A549 (cell line): ENCODE data around the gene ESPNL. TPM values are rescaled to one million over a fixed set of nuclear protein-coding genes. Genes with fewer than 3 reads are reported as not detected.

Experiments
- ATAC-seq, 2 experiments: fragments of 200-7000 bp in 1 of 2; fragments of >200 bp in 1 of 2; cut with Nextera tagmentation in 1 of 2; cut with Tn5 transposase in 1 of 2; 3 replicates each; pipeline versions ENCODE4 v1.8.0 to v1.9.1; 2018 to 2020; ENCODE audit warnings: mild to moderate bottlenecking in 1 of 2, moderate library complexity in 1 of 2
- CTCF ChIA-PET: fragments of 300-600 bp; sonication (Branson Sonifier 250); formaldehyde crosslinking; extraction: SDS; loops from one replicate; lab custom pipeline; 2021; ENCODE audit warnings: antibody characterized with exemption, inconsistent platforms; lab: Yijun Ruan, JAX
- POLR2A ChIA-PET: fragments of 350-600 bp; formaldehyde crosslinking; extraction: SDS; loops from one replicate; lab custom pipeline; 2021; ENCODE audit warnings: antibody characterized with exemption, inconsistent platforms; lab: Yijun Ruan, JAX
- DNase-seq, 2 experiments: peaks; one replicate each; pipeline versions ENCODE4 v3.0.0 to v3.0.0-alpha.2; 2011 to 2016; ENCODE audit warnings: low read depth in 1 of 2, low spot score in 1 of 2
- FAIRE-seq: peaks from 2 replicates; lab custom pipeline; 2011; peaks lifted over from hg19 to GRCh38; lab: Jason Lieb, UNC
- H3K27ac ChIP-seq, 2 experiments: fragments of >200 bp; sonication (Bioruptor Twin); formaldehyde crosslinking; 3 replicates each; pipeline ENCODE4 v1.5.1; 2016 to 2017
- H3K4me1 ChIP-seq: fragments of >200 bp; sonication (Bioruptor Twin); formaldehyde crosslinking; 3 replicates; pipeline ENCODE4 v1.6.1; 2016
- H3K4me2 ChIP-seq: fragments of >200 bp; sonication (Bioruptor Twin); formaldehyde crosslinking; 3 replicates; pipeline ENCODE4 v1.6.1; 2016
- H3K4me3 ChIP-seq: fragments of >200 bp; sonication (Bioruptor Twin); formaldehyde crosslinking; 3 replicates; pipeline ENCODE4 v1.5.1; 2016
- H3K9me3 ChIP-seq: fragments of >200 bp; sonication (Bioruptor Twin); formaldehyde crosslinking; 3 replicates; pipeline ENCODE4 v1.6.1; 2016
- BCL3 ChIP-seq: fragments of >200 bp; sonication (Bioruptor Twin); formaldehyde crosslinking; IDR thresholded peaks from 3 replicates; pipeline ENCODE4 v1.6.1; 2016
- CEBPB ChIP-seq, 2 experiments: fragments of >200 bp in 1 of 2; sonication (Bioruptor Twin) in 1 of 2; formaldehyde crosslinking in 1 of 2; IDR thresholded peaks; 2 replicates each; pipeline ENCODE4 v1.6.1; 2012 to 2016
- CTCF ChIP-seq: fragments of >200 bp; sonication (Bioruptor Twin); formaldehyde crosslinking; IDR thresholded peaks from 3 replicates; pipeline ENCODE4 v1.5.1; 2016
- EHMT2 ChIP-seq: fragments of 200-600 bp; sonication (generic); IDR thresholded peaks from 2 replicates; pipeline ENCODE4 v1.6.1; 2016; ENCODE audit warnings: antibody characterized with exemption, low read depth, mild to moderate bottlenecking, moderate library complexity
- ESRRA ChIP-seq: fragments of 150-350 bp; IDR thresholded peaks from 2 replicates; pipeline ENCODE4 v1.6.1; 2014; ENCODE audit warnings: mild to moderate bottlenecking, low read length, borderline replicate concordance
- FOSL2 ChIP-seq, 2 experiments: fragments of 450-650 bp in 1 of 2; fragments of >200 bp in 1 of 2; sonication (Bioruptor Twin) in 1 of 2; formaldehyde crosslinking; IDR thresholded peaks; 2 replicates each; pipeline versions ENCODE4 v1.5.0 to v1.6.1; 2016 to 2020; ENCODE audit warnings: mild to moderate bottlenecking in 1 of 2, moderate library complexity in 1 of 2
- HEYL ChIP-seq: fragments of 250-450 bp; sonication (Bioruptor Pico); IDR thresholded peaks from 2 replicates; pipeline ENCODE4 v1.8.0; 2021; ENCODE audit warnings: mild to moderate bottlenecking, moderate library complexity
- KDM5A ChIP-seq: fragments of 200-600 bp; sonication (generic); IDR thresholded peaks from 2 replicates; pipeline ENCODE4 v1.6.1; 2016; ENCODE audit warnings: antibody characterized with exemption, mild to moderate bottlenecking
- MAFK ChIP-seq: fragments of 450-650 bp; IDR thresholded peaks from 2 replicates; pipeline ENCODE4 v1.6.1; 2014; ENCODE audit not compliant: partially characterized antibody
- MAX ChIP-seq: IDR thresholded peaks from 2 replicates; pipeline ENCODE4 v1.6.1; 2012
- MYC ChIP-seq: IDR thresholded peaks from 2 replicates; pipeline ENCODE4 v1.6.1; 2012; ENCODE audit warnings: mild to moderate bottlenecking, inconsistent platforms, low read length, improper control_type of control experiment, borderline replicate concordance
- RARB ChIP-seq: fragments of 250-450 bp; sonication (Bioruptor Pico); IDR thresholded peaks from 2 replicates; pipeline ENCODE4 v1.8.0; 2021; ENCODE audit warnings: mild to moderate bottlenecking, moderate library complexity
- TFCP2L1 ChIP-seq: fragments of 250-450 bp; sonication (Bioruptor Pico); IDR thresholded peaks from 2 replicates; pipeline ENCODE4 v1.5.0; 2021; ENCODE audit warnings: mild to moderate bottlenecking
- ZNF302 ChIP-seq: fragments of 250-450 bp; sonication (Bioruptor Pico); IDR thresholded peaks from 2 replicates; pipeline ENCODE4 v1.9.0; 2021; ENCODE audit warnings: inconsistent platforms, mild to moderate bottlenecking, moderate library complexity
- ZSCAN20 ChIP-seq: fragments of 250-450 bp; sonication (Bioruptor Pico); IDR thresholded peaks from 2 replicates; pipeline ENCODE4 v1.8.0; 2022; ENCODE audit warnings: mild to moderate bottlenecking, moderate library complexity
- WGBS: methylation state at CpG from one replicate; pipeline ENCODE4 v1.1.6; 2017; ENCODE audit errors: missing lambda C conversion rate; 5-methylcytosine and 5-hydroxymethylcytosine counted together
- polyA plus RNA-seq, 4 experiments: library from polyadenylated mRNA; depleted of rRNA in 3 of 4; stranded (reverse); fragments of >200 nt; fragmentation: RNase III in 1 of 4; extraction: RNeasy Plus Mini Kit Qiagen cat#74134 plus additional on column Dnase treatment in 1 of 4; gene quantifications; 2 replicates in 3 of 4; 3 replicates in 1 of 4; pipeline ENCODE4 v1.2.3, GENCODE V29; 2011 to 2017
- TF ChIP-seq, protein P1 (sequence below): fragments of >200 bp; sonication (Bioruptor Twin); formaldehyde crosslinking; IDR thresholded peaks from 2 replicates; pipeline ENCODE4 v1.6.1; 2016

Gene ESPNL
- polyA plus RNA-seq, 2 of the 4 experiments (the other 2 are of a cell fraction), result 0.04 to 0.22 TPM

DNA sequence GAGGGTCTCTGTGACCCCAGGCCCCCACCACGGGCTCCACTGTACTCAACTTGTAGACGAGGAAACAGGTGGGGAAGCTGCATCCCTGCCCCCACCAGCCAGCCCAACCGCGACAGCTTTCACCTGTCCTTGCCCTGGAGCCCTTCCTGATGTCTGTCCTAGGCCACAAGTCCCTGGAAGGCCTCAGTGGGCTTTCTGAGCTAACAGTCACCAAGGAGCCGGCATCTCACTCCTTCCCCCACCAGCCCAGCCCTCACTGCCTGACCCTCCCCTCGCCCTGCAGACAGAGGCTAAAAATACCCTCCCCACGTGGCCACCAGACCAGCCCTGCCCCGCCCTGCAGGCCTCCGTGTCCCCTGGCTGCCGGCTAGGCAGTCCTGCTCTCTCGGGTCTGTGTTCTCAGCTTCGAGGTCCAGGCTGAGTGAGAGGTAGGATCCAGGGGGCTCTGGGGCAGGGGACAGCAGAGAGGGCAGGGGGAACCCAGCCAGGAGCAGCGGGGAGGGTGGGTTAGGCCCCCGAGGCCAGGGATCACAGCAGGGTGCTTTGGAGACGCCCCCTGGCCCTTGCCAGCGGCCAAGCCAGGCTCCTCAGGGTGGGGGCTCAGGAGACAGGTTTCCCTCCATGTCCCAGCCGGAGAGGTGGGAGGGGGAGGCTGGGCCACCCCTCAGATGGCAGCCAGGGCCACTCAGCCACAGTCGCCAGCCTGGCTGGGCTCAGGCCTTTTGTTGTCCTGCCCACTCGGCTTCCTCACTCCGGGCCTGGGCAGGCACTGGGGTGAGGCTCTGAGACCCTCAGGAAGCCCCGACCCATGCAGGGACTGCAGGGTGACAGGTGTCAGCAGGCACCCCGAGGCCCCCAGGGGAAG, 38.4 kb downstream of the ESPNL start, which contains the start of gene KLHL30:
KLHL30 (plus strand) TSS at position 338 of the 865 bp plus-strand sequence. CDS start 2,087 bp downstream, outside the sequence.
- ATAC-seq (no peak), FAIRE-seq (no peak), DNase-seq (no peak)
- ChIA-PET CTCF (interaction anchor here (0.8 to 3.4 kb wide), 7 partner anchors 12 to 437 kb away, joined by 3 to 13 read pairs (median 4); no protein-coding TSS in a partner anchor), POLR2A (no interaction called here)
- Histone ChIP-seq H3K9me3 (no peaks in the 10 kb centered on the region), H3K4me1 (peaks cover 47% of the 10 kb centered on the region), H3K4me2 (peak within 1 kb of the TSS; percentile 41), H3K27ac (peak within 1 kb of the TSS; percentile 54 to 65; a peak in 5 of 6 replicates), H3K4me3 (no peak within 1 kb of the TSS)
- WGBS, result 84% methylated on average over 11 of the region's 22 CpGs
- TF ChIP-seq MAX (no peak), BCL3 (no peak)

GRCh38 chr2:238139196-238140039, 39.3 kb downstream of the ESPNL start:
- Histone ChIP-seq H3K4me2 (no peak overlapping the region), H3K4me1 (peaks cover 52% of the 10 kb centered on the region), H3K27ac (peak overlapping the region in 1 of 2 experiments; percentile 65; a peak in 2 of 6 replicates), H3K4me3 (no peak overlapping the region), H3K9me3 (no peaks in the 10 kb centered on the region)
- ATAC-seq (peak in 1 of 2 experiments; percentile 23; a peak in 1 of 6 replicates), FAIRE-seq (no peak), DNase-seq (no peak)
- ChIA-PET POLR2A (no interaction called here), CTCF (interaction anchor here (0.6 to 3.4 kb wide), 9 partner anchors 12 to 437 kb away, joined by 3 to 13 read pairs (median 3); no protein-coding TSS in a partner anchor)
- TF ChIP-seq TFCP2L1 (CRISPR knock-in tag) (no peak), HEYL (no peak), CTCF (peak; percentile 43), EHMT2 (no peak), ZSCAN20 (CRISPR knock-in tag) (no peak), FOSL2 (IDR thresholded peaks at IDR 0.05) (no peak), FOSL2 (CRISPR knock-in tag; IDR thresholded peaks at IDR 0.05) (no peak), RARB (no peak)
- WGBS, result 76% methylated on average over 42 of the region's 56 CpGs

DNA sequence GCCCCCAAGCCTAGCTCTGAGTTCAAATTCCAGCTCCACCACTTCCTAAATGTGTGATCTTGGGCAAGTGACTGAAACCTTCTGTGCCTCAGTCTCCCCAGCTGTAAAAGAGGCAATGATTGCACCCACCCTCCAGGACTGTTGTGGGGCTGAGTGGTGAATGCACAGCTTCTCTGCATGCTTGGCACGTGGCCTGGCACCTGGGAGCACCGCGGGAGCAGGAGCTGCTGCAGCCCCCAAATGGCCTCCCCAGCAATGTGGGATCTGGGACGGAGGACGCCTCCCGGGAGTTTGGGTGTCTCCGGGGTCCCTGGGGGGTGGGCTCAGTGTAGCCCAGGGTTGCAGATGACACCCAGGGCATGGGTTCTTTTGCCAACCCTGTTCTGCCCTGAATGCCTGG, 39.9 kb downstream of the ESPNL start:
- no peaks in the 10 kb centered on the region for H3K9me3 ChIP-seq
- no peak overlapping the region for H3K27ac ChIP-seq
- WGBS, result 66% methylated on average over 7 of the region's 7 CpGs
- ChIA-PET POLR2A (no interaction called here), CTCF (interaction anchor here (0.6 to 3.4 kb wide), 5 partner anchors 12 to 53 kb away, joined by 3 to 13 read pairs (median 3); no protein-coding TSS in a partner anchor)
- no peak overlapping the region for H3K4me3 ChIP-seq
- TF ChIP-seq ZNF302 (CRISPR knock-in tag) (no peak), CEBPB (IDR thresholded peaks at IDR 0.05) (no peak), MYC (no peak), ESRRA (no peak), MAFK (no peak), TFCP2L1 (CRISPR knock-in tag) (no peak), KDM5A (no peak)
- TF ChIP-seq, protein P1, sequence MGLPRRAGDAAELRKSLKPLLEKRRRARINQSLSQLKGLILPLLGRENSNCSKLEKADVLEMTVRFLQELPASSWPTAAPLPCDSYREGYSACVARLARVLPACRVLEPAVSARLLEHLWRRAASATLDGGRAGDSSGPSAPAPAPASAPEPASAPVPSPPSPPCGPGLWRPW, result no peak
- ATAC-seq (no peak), DNase-seq (no peak), FAIRE-seq (no peak)
- H3K4me2 ChIP-seq, result no peak overlapping the region
- peaks cover 52% of the 10 kb centered on the region for H3K4me1 ChIP-seq
